Measurements from ENCODE around the gene DCANP1.
A peak's percentile ranks its signal among the peaks of the same experiment; 100 is the strongest.
"Not testable (repeated sequence)": the region's sequence is repeated elsewhere in the genome, so short reads cannot be mapped to it uniquely, and the experiment has no call there.

DCANP1 gene

DNA sequence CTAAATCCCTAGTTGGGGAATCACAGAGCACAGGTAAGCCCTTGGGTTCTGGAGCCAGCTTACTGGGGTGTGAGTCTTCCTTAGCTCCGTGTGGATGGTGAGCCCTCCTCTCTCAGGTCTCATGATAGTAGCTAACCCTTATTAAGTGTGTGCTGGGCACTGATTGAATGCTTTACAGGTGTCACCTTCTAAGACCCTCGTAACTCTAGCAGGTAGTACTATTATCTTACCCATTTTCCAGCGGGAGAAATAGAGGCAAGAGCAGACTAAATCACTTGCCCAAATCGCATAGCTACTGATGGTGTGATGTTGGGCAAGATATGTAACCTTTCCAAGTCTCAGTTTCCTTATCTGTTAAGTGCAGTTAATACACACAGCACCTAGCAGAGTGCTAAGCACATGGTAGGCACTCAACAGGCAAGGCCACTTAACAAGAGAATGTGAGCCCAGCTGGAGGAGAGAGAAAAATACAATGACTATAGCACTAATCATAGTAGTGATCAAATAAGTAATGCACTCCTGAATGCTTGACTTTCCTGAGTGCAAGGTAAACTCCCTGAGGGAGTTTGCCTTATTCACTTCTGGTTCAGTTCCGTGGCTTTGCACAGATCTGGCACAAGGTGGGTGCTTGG is at the start of gene DCANP1:
DCANP1 (minus strand) TSS at position 51 of the 632 bp plus-strand sequence. CDS start 240 bp downstream, outside the sequence.
- no peak for DNase-seq (ENCODE audit: low read depth)

DNA sequence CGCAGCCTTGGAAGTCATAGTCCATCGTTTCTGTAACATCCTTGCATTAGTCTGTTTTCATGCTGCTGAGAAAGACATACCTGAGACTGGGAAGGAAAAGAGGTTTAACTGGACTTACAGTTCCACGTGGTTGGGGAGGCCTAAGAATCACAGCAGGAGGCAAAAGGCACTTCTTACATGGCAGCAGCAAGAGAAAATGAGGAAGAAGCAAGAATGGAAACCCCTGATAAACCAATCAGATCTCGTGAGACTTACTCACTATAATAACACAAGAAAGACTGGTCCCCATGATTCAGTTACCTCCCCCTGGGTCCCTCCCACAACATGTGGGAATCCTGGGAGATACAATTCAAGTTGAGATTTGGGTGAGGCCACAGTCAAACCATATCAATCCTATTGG is 48.4 kb upstream of the DCANP1 start:
- not testable (repeated sequence) for DNase-seq (ENCODE audit: low read depth)

- DNase-seq (ENCODE audit: low read depth), result no peak
Measured at GRCh38 chr5:135494196-135494595, 47.0 kb upstream of the DCANP1 start.

DNA sequence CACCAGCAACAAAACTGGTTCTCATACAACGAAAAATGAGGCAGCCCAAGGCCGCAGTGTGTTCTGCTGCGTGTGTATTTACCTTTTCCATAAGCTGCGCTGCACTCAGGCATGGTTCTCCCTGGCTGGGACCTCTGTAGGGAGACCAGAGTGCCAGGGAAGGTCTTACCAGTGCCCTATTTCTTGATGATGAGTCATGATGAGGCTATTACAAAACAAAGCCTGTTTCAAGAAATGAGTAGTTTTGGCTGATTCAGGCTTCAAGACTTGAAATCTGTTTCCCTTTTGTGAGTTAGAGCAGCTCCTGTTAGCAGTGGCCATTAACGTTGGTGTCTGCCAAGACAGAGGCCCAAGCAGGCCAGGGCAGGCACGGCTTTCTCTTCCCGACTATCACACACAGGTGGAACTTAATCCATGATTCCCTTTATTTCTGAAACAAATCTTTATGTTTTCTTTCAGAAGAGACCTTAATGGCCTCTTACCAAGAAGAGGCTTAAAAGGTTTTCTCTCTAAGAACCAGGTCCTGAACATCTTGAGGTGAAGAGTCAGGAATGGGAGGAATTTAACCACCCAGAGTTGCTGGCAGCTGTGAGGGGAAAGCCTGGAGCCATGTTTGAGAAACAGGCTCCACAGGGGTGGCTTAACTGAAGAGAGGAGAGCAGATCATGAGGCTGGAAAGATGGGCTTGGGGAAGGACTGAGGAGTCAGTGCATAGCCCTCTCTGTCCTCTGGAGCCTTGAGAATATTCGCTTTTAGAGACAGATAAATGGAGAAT is 46.4 kb upstream of the DCANP1 start:
- DNase-seq (ENCODE audit: low read depth), result peak; percentile 89

DNA sequence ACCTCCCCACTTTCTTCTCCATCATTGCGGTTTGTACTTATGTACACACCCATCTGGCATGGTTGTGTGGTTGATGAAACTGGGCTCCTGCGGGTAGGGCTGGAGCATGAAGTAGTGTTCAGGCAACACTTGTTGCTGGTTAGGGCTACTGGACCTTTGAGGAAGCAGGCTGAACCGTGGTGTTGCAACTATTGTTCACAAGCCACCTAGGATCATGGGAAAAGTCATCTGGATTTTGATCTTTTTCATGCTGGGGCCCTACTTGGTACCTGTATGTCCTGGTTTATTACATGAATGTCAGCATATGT is 45.1 kb upstream of the DCANP1 start:
- DNase-seq (ENCODE audit: low read depth), result no peak

GRCh38 chr5:135491552-135492318 is 44.6 kb upstream of the DCANP1 start:
- DNase-seq (ENCODE audit: low read depth), result no peak

DNA sequence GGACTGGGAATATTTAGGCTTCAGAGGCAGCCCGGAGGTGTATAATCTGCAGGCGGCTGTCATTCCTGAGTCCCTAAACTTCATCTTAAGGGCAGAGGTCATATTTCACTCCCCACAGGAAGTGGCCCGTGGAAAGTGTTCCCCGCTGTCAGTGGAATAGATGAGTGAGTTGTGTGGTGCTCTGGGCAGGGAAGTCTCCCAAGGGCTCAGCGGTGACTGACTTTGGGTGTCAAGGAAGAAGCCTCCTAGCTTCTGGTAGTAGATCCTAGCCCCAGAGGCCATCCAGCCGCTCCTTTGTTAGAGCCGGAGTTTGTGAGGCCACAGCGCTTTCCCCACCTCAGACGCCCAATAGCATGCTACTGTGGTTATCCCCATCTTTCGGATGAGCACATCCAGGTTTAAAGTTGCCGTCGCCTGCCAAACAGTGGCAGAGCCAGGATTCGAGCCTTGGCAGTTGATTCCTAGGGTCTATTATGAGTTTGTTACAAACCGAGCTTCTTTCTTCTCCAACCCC is 43.9 kb upstream of the DCANP1 start:
- DNase-seq (ENCODE audit: low read depth), result no peak

DNA sequence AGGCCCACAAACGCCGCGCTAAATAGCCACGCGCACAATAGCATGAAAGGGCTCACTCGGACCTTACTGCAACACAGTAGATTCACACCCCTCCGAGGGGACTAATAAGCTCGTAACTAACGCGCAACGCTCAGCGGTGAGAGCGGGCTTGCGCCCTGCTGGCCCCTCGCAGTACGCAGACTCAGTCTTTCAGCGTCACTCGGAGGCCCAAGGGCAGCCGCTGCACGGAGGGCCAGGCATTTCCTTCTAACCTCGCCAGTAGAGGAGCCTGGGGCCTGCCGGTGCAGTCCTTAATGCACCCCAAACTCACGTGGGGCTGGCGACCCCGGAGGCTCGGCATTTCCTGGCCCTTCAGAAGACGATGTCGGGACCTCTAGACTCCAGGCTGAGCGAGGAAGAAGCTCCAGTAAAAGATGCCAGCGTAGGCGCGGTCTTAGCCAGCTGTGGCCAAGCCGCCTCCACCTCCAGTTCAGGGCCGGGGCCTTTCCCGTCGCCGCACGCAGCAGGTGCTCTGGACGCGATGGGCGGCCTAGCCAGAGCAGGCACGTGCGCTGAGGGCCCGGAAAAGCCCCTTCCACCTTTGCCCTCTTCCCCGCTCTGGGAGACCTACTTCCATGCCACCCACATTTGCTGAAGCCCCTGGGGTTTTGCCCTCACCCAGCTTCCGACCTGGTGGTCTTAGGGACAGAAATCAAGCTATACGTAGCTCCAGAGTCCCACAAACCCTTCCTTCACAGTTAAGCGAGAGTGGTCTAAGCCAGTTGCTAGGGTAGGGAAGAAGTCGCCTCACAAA is 43.3 kb upstream of the DCANP1 start:
- DNase-seq (ENCODE audit: low read depth), result no peak

- no peak for DNase-seq (ENCODE audit: low read depth)
Measured at GRCh38 chr5:135489466-135490244, 42.5 kb upstream of the DCANP1 start.

- peak; percentile 49 for DNase-seq (ENCODE audit: low read depth)
Measured at GRCh38 chr5:135488727-135489465, 41.7 kb upstream of the DCANP1 start.

- no peak for DNase-seq (ENCODE audit: low read depth)
Measured at GRCh38 chr5:135487839-135488514, 40.8 kb upstream of the DCANP1 start.

- DNase-seq (ENCODE audit: low read depth), result no peak
Measured at GRCh38 chr5:135487037-135487395, 39.9 kb upstream of the DCANP1 start.

DNA sequence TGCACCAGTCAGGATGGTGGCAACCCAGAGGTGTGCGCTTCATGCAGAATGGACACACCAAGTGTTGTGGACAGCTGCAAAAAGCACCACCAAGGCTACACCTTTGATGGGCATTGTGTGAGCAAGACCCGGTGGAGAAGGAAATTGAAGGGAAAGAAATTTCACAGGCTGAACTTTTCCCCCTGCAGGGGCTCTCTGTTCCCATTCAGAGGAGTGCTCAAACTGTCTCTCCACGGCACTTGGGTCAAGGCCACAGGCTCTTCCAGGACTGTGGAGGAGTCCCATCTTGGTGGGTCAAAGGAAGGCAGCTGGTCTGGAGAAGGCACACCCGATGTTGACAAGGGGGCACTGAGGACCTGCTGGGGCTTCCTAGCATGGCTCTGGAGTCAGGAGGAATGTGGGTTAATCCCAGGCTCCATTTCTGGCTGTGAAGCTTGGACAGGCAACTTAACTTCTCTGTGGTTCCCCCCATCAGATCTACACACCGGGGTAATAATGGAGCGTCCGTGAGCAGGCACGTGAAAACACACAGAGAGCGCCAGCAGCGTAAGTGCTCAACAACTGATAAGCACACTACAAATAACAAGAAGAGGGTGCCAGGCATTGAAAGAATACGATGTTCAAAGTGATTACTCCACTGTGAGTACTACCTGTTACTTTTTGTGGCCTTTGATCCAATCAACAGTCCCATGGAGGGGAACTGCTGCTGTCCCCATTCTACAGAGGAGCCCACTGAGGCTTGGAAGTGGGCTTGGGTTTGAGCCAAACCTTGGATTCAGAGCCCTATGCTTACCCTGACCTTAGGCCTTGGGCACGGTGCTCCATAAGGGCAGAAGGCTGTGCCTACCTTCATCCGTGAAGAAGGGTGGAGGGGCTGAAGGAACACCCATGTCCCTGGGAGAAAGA is 39.2 kb upstream of the DCANP1 start:
- DNase-seq (ENCODE audit: low read depth), result no peak

DNA sequence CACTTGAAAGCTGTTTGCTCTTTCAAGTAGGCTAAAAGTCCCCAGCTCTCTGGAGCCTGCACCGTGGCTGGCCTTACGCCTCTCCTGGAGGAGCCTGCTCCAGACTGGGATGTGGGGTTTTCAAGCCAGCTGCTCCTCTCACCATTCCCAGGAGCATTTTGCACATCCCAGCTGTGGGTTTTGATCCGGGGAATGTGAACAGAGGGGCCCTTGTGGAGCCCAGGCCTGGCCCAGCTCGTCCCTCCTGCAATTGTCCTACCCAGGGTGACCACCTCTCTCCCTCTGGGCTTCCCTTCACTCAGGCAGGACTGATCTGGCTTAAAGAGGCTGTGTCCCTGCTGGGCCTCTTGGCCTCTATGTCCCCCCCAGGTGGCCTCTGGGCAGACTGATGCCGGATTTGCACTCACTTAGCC is 37.5 kb upstream of the DCANP1 start:
- no peak for DNase-seq (ENCODE audit: low read depth)

DNA sequence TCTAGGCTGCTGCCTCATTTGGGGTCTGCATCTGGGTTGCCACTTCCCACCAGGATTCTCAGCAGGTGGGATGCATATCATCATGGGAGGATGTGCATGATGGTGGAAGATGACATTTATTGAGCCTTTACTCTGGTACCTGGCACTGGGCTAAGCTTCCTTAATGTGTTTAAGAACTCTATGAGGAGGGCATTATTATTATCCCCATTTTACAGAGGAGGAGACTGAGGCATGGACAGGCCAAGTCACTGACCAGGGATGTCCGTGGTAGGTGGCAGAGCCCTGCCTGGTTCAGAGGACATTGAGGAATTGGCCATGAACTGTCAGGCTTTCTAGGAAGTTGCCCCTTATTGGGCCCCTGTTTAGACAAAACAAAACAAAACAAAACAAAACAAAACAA is 36.1 kb upstream of the DCANP1 start:
- no peak for DNase-seq (ENCODE audit: low read depth)

DNA sequence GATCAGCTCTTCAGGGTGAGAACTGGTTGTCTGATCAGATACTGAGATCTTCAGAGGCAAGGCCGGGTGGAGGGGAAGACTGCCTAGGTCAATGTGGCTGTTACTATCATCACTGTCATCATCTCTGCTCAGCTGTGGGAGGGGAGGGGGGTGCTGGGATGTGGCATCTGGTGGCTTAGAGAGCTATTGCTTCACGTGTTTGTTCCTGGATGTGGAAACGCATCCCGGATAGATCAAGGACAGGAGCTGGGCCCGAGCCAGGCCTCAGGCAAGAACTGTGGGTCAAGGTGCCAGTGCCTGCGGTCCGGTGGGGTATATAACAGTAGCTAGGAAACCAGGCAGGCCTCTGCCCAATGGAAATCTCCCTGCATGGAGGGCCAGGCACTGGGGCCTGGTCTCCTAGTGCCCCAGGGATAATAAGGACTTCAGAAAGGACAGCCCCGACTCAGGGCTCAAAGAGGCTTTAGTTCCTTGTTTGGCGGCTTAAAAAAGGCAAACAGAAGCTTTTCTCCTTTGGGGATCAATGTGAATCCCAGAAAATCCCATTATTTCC is 35.3 kb upstream of the DCANP1 start:
- DNase-seq (ENCODE audit: low read depth), result no peak

DNA sequence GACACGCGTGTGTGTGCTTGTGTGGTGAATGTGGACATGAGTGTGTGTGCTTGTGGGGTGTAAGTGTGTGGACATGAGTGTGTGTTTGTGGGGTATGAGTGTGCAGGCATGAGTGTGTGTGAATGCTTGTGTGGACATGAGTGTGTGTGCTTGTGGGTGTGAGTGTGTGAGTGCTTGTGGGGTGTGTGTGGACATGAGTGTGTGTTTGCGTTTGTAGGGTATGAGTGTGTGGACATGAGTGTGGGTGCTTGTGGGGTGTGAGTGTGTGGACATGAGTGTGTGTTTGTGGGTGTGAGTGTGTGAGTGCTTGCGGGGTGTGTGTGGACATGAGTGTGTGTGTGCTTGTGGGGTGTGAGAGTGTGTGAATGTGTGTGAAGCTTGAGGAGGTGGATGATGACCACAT is 34.8 kb upstream of the DCANP1 start:
- DNase-seq (ENCODE audit: low read depth), result no peak

GRCh38 chr5:135481387-135481786 is 34.2 kb upstream of the DCANP1 start:
- no peak for DNase-seq (ENCODE audit: low read depth)

DNA sequence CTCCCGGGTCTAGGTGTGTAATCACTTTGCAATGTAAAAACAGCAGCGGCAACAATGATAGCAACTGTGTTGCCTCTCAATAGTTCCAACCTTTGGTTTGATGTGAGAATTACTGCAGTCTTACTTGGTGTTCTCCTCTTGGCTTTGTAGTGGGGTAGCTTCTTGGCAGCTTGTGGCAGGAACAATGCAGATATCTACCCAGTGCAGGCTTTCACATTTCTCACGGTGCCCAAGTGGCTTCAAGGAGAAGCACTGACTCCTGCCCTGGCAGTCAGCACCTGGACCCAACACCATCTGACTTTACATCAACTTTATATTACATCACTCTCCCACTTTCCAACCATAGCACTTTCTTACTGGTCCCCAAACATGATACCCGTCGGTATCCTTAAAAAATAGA is 33.4 kb upstream of the DCANP1 start:
- no peak for DNase-seq (ENCODE audit: low read depth)

Data from fibroblast of the conjunctiva (primary cell).